Smooth muscle cell (in vitro differentiated cells): ENCODE results near the gene ZNF480. TPM values are rescaled to one million over a fixed set of nuclear protein-coding genes. Genes with fewer than 3 reads are reported as not detected.

Experiments used
- DNase-seq: peaks from one replicate; lab custom pipeline; 2025; ENCODE audit not compliant: unreplicated experiment; lab: John Stamatoyannopoulos, UW
- H2AFZ ChIP-seq: fragments of 200-600 bp; sonication (generic); 2 replicates; pipeline ENCODE4 v1.6.0; 2016; ENCODE audit warnings: antibody characterized with exemption, low read depth, mild to moderate bottlenecking
- H3F3A ChIP-seq: fragments of 200-600 bp; sonication (generic); 2 replicates; pipeline ENCODE4 v1.6.0; 2017; ENCODE audit warnings: antibody characterized with exemption, low read depth
- H3K27ac ChIP-seq: fragments of 200-600 bp; sonication (generic); 2 replicates; pipeline ENCODE4 v1.5.1; 2016; ENCODE audit warnings: low read depth, mild to moderate bottlenecking
- H3K27me3 ChIP-seq: fragments of 200-600 bp; sonication (generic); 2 replicates; pipeline ENCODE4 v1.6.1; 2016; ENCODE audit warnings: low read depth, mild to moderate bottlenecking
- H3K36me3 ChIP-seq: fragments of 200-600 bp; sonication (generic); 2 replicates; pipeline ENCODE4 v1.5.1; 2016; ENCODE audit warnings: low read depth
- H3K4me1 ChIP-seq: fragments of 200-600 bp; sonication (generic); 2 replicates; pipeline ENCODE4 v1.5.1; 2016; ENCODE audit warnings: low read depth
- H3K4me2 ChIP-seq: fragments of 200-600 bp; sonication (generic); 2 replicates; pipeline ENCODE4 v1.6.0; 2016; ENCODE audit warnings: mild to moderate bottlenecking
- H3K4me3 ChIP-seq: fragments of 200-600 bp; sonication (generic); 2 replicates; pipeline ENCODE4 v1.5.1; 2016; ENCODE audit warnings: mild to moderate bottlenecking
- H3K79me2 ChIP-seq: fragments of 200-600 bp; sonication (generic); 2 replicates; pipeline ENCODE4 v1.6.0; 2016; ENCODE audit warnings: low read depth, mild to moderate bottlenecking
- H3K9ac ChIP-seq: fragments of 200-600 bp; sonication (generic); 2 replicates; pipeline ENCODE4 v1.6.0; 2016; ENCODE audit warnings: low read depth
- H3K9me3 ChIP-seq: fragments of 200-600 bp; sonication (generic); replicated peaks from 2 replicates; pipeline ENCODE4 v1.5.1; 2016; ENCODE audit warnings: low read depth
- H4K20me1 ChIP-seq: fragments of 200-600 bp; sonication (generic); 2 replicates; pipeline ENCODE4 v1.6.0; 2016; ENCODE audit warnings: low read depth
- CTCF ChIP-seq: fragments of 200-600 bp; sonication (generic); IDR thresholded peaks from 2 replicates; pipeline ENCODE4 v1.5.1; 2017; ENCODE audit warnings: borderline replicate concordance, mild to moderate bottlenecking, antibody characterized with exemption; ENCODE audit not compliant: insufficient read depth, poor library complexity, severe bottlenecking
- WGBS: methylation state at CpG from one replicate; pipeline ENCODE4 v1.1.7; 2016; ENCODE audit warnings: low lambda C conversion rate; 5-methylcytosine and 5-hydroxymethylcytosine counted together
- microRNA counts: library from miRNA; unstranded; fragments of <30 nt; microRNA quantifications from one replicate; lab custom pipeline; 2016
- microRNA-seq: library from miRNA; unstranded; fragments of <30 nt; microRNA quantifications from one replicate; pipeline ENCODE4, GENCODE V29; 2016; ENCODE audit warnings: borderline number of aligned reads
- polyA plus RNA-seq: library from polyadenylated mRNA; unstranded; fragments of >200 nt; fragmentation: Nextera tagmentation; extraction: Ambion mirVana; gene quantifications from 2 replicates; pipeline ENCODE4 v1.2.1, GENCODE V29; 2016
- small RNA-seq: library from RNA; depleted of rRNA; stranded (forward); fragments of <200 nt; gene quantifications from one replicate; pipeline ENCODE3, GENCODE V24; 2014
- total RNA-seq: library from RNA; depleted of rRNA; stranded (reverse); fragments of >200 nt; gene quantifications from 2 replicates; pipeline ENCODE4 v1.2.3, GENCODE V29; 2014

ZNF480 gene
- total and polyA plus RNA-seq, 2 experiments from 2014 or later = 7.5 to 11.0 TPM

- Histone ChIP-seq H3K4me1 (peaks cover 4% of the 10 kb centered on the region), H3K27ac (peak within 1 kb of the TSS; percentile 100), H4K20me1 (no peaks in the 10 kb centered on the region), H3F3A (peaks cover 10% of the 10 kb centered on the region), H3K36me3 (peaks cover 29% of the 10 kb centered on the region), H3K4me2 (peak within 1 kb of the TSS; percentile 96), H3K4me3 (peak within 1 kb of the TSS; percentile 77), H3K79me2 (peaks cover 18% of the 10 kb centered on the region), H3K9me3 (peaks cover 26% of the 10 kb centered on the region), H3K9ac (peak within 1 kb of the TSS; percentile 98), H2AFZ (peak within 1 kb of the TSS; percentile 80), H3K27me3 (no peaks in the 10 kb centered on the region)
- WGBS = 15% methylated on average over 52 of the region's 52 CpGs
- DNase-seq = peak; percentile 13
- TF ChIP-seq CTCF = no peak
Observed at GRCh38 chr19:52369559-52370340, 72.8 kb downstream of the ZNF480 start, which contains the start of gene ZNF880. TSS of gene ZNF880 (plus strand) at chr19:52369923. CDS start at chr19:52369966, 43 bp downstream.

DNA sequence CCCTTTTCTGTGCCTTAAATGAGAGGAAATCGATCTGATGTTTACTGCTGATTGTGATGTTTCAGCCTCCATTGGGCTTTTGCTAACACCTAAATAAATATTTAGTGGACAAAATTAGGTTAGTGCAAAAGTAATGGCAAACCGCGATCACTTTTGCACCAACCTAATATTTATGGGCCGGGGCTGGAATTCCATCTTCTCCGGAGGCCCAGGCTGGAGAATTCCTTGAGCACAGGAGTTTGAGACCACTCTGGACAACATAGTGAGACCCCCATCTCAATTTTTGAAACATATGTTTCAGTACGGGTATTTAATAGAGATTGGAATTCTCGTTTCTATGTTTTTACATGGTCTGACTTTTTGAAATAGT lies 73.4 kb downstream of the ZNF480 start:
- Histone ChIP-seq H3F3A (peaks cover 10% of the 10 kb centered on the region), H3K27me3 (no peaks in the 10 kb centered on the region)

More for the DNA sequence above, 73.4 kb downstream of the ZNF480 start:
- peak overlapping the region; percentile 80 for H2AFZ ChIP-seq
- peaks cover 32% of the 10 kb centered on the region for H3K36me3 ChIP-seq
- peak overlapping the region; percentile 98 for H3K9ac ChIP-seq
- peak overlapping the region; percentile 96 for H3K4me2 ChIP-seq
- H3K4me1 ChIP-seq = peaks cover 4% of the 10 kb centered on the region
- WGBS = 54% methylated on average over 7 of the region's 7 CpGs
- no peak for TF ChIP-seq CTCF
- no peak for DNase-seq
- H3K4me3 ChIP-seq = peak overlapping the region; percentile 77
- no peaks in the 10 kb centered on the region for H4K20me1 ChIP-seq
- H3K9me3 ChIP-seq = peaks cover 21% of the 10 kb centered on the region
- H3K79me2 ChIP-seq = peaks cover 18% of the 10 kb centered on the region
- H3K27ac ChIP-seq = peak overlapping the region; percentile 100

MicroRNAs within 50 kb of the gene (microRNA counts, 767-probe panel; counts per million panel counts)
- 183 counts per million for microRNA hsa-miR-643 (lab: Ali Mortazavi, UCI)

Small RNA genes lying within 50 kb of the gene (microRNA-seq; reads per million reads assigned to microRNA genes)
- gene MIR643 = 2.3 reads per million

Small RNA genes lying within 50 kb of the gene (small RNA-seq; reads per million reads assigned to genes)
- gene MIR643 = not detected
- not detected for gene RF00019

Other genes with a start within 250 kb of the ZNF480 start
- 18.3 and 29.9 TPM in 2 replicates for gene ZNF432, start 248.3 kb upstream of the ZNF480 start, total RNA-seq
- gene ZNF432, start 248.3 kb upstream of the ZNF480 start, polyA plus RNA-seq = 4.2 and 6.3 TPM in 2 replicates
- 37.4 and 50.6 TPM in 2 replicates for gene ZNF841, start 201.4 kb upstream of the ZNF480 start, total RNA-seq
- gene ZNF841, start 201.4 kb upstream of the ZNF480 start, polyA plus RNA-seq = 7.8 and 7.9 TPM in 2 replicates
- gene ZNF616, start 157.2 kb upstream of the ZNF480 start, total RNA-seq = 11.3 and 13.2 TPM in 2 replicates
- 4.8 and 8.7 TPM in 2 replicates for gene ZNF616, start 157.2 kb upstream of the ZNF480 start, polyA plus RNA-seq
- 5.7 TPM in 2 replicates for gene ZNF836, start 125.5 kb upstream of the ZNF480 start, total RNA-seq
- gene ZNF836, start 125.5 kb upstream of the ZNF480 start, polyA plus RNA-seq = 3.2 and 3.3 TPM in 2 replicates
- 121 and 160 TPM in 2 replicates for gene PPP2R1A, start 107.1 kb upstream of the ZNF480 start, total RNA-seq
- 256 and 265 TPM in 2 replicates for gene PPP2R1A, start 107.1 kb upstream of the ZNF480 start, polyA plus RNA-seq
- gene ZNF766, start 27.6 kb upstream of the ZNF480 start, total RNA-seq = 16.2 and 18.7 TPM in 2 replicates
- gene ZNF766, start 27.6 kb upstream of the ZNF480 start, polyA plus RNA-seq = 15.6 and 24.9 TPM in 2 replicates
- 6.0 and 16.0 TPM in 2 replicates for gene ZNF610, start 39.1 kb downstream of the ZNF480 start, total RNA-seq
- gene ZNF610, start 39.1 kb downstream of the ZNF480 start, polyA plus RNA-seq = 3.3 and 3.7 TPM in 2 replicates
- 19.7 and 25.3 TPM in 2 replicates for gene ZNF880, start 72.8 kb downstream of the ZNF480 start, total RNA-seq
- gene ZNF880, start 72.8 kb downstream of the ZNF480 start, polyA plus RNA-seq = 21.9 and 26.1 TPM in 2 replicates
- 21.0 and 33.0 TPM in 2 replicates for gene ZNF528, start 100.7 kb downstream of the ZNF480 start, total RNA-seq
- 16.3 and 21.7 TPM in 2 replicates for gene ZNF528, start 100.7 kb downstream of the ZNF480 start, polyA plus RNA-seq
- gene ZNF534, start 132.0 kb downstream of the ZNF480 start, total RNA-seq = not detected in 2 replicates
- gene ZNF534, start 132.0 kb downstream of the ZNF480 start, polyA plus RNA-seq = 0.23 and 0.54 TPM in 2 replicates
- 0.04 and 0.99 TPM in 2 replicates for gene ZNF578, start 156.4 kb downstream of the ZNF480 start, total RNA-seq
- 0.12 TPM in 1 of 2 replicates, not detected in the other for gene ZNF578, start 156.4 kb downstream of the ZNF480 start, polyA plus RNA-seq
- gene ZNF808, start 230.5 kb downstream of the ZNF480 start, total RNA-seq = 30.2 and 41.3 TPM in 2 replicates
- gene ZNF808, start 230.5 kb downstream of the ZNF480 start, polyA plus RNA-seq = 1.3 and 3.7 TPM in 2 replicates